IPS-NIHi7 (cell line): ENCODE data around the gene SCGB1D1.
"Not testable (repeated sequence)": the region's sequence is repeated elsewhere in the genome, so short reads cannot be mapped to it uniquely, and the experiment has no call there.

ENCODE experiments used
- DNase-seq: peaks from one replicate; pipeline ENCODE4 v3.0.0; 2012; ENCODE audit warnings: mixed read lengths; ENCODE audit errors: extremely low spot score

Gene SCGB1D1

GRCh38 chr11:62166371-62166770 lies 23.6 kb upstream of the SCGB1D1 start:
- DNase-seq, result peak; percentile 5

DNA sequence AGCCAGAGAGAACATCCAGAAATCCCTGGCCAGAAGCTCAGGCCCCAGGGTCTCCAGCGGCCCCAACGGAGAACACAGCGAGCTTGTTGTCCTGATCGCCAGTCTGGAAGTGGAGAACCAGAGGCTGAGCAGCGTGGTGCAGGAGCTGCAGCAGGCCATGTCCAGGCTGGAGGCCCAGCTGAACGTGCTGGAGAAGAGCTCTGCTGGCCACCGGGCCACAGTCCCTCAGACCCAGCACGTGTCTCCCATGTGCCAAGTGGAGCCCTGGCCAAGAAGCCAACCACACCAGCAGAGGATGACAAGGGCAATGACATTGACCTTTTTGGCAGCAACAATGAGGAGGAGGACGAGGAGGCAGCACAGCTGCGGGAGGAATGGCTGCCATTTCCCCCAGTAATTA lies 20.6 kb upstream of the SCGB1D1 start:
- peak; percentile 1 for DNase-seq

DNA sequence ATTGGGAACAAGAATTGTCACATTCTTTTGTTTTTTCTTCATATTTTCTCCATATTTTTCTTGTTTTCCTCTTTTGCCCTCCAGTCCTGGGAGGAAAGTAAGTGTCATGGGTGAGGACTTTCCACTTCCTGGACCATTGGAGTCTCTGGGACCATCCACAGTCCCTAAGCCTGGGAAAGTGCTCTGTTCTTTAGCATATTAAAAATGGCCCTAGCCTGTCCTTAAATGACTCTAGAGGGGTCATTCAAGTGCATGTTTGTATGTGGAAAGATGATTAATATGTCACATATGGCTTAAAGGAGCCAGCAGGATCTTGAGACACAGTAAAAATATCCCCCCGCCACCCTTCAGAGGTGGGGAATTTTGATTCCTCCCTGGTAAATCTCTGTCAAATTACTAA lies 20.1 kb upstream of the SCGB1D1 start:
- DNase-seq, result peak; percentile 1

- DNase-seq, result peak; percentile 77
These were observed 18.7 kb upstream of the SCGB1D1 start for GRCh38 chr11:62171261-62171723.

- DNase-seq, result no peak
These were observed 17.7 kb upstream of the SCGB1D1 start for GRCh38 chr11:62172294-62172693.

GRCh38 chr11:62176766-62177165 lies 13.2 kb upstream of the SCGB1D1 start:
- no peak for DNase-seq

DNA sequence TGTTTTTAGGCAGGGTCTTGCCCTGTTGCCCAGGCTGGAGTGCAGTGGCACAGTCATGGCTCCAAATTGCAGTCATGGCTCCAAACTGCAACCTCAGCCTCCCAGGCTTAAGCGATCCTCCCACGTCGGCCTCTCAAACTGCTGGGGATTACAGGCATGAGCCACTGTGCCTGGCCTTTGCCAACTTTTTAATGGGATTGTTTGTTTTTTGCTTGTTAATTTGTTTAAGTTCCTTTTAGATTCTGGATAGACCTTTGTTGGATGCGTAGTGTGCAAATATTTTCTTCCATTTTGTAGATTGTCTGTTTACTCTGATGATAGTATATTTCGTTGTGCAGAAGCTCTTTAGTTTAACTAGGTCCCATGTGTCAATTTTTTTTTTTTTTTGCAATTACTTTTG lies 10.0 kb upstream of the SCGB1D1 start:
- no peak for DNase-seq

- DNase-seq, result no peak
These were observed 8.9 kb upstream of the SCGB1D1 start for GRCh38 chr11:62181097-62181496.

GRCh38 chr11:62182147-62182891 lies 7.7 kb upstream of the SCGB1D1 start:
- no peak for DNase-seq

- DNase-seq, result no peak
These were observed 3.8 kb upstream of the SCGB1D1 start for GRCh38 chr11:62186195-62186594.

DNA sequence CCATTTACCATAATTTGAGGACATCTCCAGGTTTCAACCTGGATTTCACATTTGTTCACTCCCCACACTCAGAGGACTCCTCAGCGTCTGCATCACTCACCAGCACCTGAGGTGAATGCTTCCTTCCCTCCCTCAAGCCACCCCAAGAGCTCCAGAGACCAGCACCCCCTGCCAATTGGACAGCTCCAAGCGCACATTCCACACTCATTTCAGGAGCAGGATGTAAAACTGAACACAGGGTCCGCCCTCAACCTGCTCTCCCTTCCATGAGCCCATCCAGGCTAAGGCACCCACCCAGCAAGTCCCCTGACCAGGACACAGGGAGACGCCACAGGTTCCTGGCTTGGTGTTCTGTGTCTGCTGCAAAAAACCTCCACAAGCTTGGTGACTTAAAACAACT lies 3.9 kb downstream of the SCGB1D1 start:
- DNase-seq, result peak; percentile 57

- not testable (repeated sequence) for DNase-seq
These were observed 5.0 kb downstream of the SCGB1D1 start for GRCh38 chr11:62195010-62195409.

DNA sequence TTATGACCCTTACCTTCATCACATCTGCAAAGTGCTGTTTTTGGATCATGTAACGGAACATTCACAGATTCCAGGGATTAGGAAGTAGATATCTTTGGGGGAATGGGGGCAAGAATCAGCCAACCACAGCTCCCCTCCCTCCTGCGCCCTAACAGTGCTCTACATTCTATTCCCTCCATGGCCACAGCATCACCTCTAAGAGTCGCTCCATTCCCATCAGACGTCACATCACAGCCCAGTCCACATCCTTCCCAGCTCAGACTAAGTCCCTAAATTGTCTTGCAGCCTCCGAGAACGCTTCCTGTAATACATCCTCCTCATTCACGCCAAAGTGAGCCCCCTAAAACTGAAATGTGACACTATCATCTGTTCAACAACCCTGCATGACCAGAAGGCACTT lies 5.9 kb downstream of the SCGB1D1 start:
- peak; percentile 18 for DNase-seq

DNA sequence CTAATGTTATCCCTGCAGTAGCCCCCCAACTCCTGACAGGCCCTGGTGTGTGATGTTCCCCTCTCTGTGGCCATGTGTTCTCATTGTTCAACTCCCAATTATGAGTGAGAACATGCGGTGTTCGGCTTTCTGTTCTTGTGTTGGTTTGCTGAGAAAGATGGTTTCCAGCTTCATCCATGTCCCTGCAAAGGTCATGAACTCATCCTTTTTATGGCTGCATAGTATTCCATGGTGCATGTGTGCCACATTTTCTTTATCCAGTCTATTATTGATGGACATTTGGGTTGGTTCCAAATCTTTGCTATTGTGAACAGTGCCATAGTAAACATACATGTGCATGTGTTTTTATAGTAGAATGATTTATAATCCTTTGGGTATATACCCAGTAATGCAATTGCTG lies 7.4 kb downstream of the SCGB1D1 start:
- not testable (repeated sequence) for DNase-seq

DNA sequence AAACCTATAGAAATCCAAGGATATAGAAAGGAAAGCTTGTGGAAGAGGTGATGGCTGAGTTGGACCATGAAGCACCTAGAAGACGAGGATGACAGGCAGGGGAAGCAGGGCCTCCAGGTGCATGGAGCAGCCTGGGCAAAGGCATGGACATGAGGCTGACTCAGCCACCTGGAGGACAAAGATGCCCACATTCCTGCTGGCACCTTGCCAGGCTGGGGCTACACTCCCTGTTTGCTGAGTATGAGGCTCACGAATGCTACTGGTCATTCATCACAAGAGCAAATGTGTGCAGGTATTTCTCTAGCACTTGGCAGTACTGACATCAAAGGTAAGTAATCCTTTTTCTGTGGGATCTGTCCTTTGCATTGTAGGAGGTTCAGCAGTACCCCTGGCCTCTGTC lies 11.4 kb downstream of the SCGB1D1 start:
- no peak for DNase-seq

DNA sequence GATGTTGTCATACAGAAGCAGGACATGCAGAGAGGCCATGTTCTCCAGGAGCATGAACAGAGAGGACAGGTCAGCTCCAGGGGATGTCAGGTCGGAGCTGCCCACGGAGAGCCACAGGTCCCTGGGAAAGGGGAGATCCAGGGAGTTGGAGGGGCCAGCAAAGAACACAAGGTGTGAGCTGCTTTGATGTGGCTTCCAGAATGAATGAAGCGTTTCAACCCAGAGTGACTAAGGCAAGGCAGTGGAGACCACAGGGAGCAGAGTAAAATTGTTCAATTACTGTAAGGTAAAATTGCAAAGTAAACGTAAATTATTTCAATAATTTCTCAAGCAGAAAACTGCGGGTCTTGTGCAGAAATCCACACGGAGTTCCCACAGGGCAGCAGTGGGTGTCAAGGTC lies 12.9 kb downstream of the SCGB1D1 start:
- no peak for DNase-seq

DNA sequence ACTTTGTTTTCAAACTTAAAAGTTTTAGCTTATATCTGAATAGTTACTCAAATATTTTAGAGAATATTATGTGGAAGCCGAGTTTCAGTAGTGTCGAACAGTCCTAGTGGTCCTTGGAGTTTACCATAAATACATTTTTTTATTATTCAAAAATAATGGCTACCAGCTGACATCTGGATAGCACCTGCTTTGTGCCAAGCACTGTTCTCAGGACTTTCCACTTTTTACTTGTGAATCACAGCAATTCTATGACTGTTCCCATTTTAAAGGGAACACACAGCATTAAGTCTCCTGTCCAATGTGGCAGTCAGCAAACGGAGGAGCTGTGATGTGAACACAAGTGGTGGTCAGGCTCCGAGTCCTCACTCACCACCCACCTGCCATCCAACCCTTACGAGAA lies 14.4 kb downstream of the SCGB1D1 start:
- DNase-seq, result no peak

GRCh38 chr11:62205441-62205840 lies 15.4 kb downstream of the SCGB1D1 start:
- no peak for DNase-seq

DNA sequence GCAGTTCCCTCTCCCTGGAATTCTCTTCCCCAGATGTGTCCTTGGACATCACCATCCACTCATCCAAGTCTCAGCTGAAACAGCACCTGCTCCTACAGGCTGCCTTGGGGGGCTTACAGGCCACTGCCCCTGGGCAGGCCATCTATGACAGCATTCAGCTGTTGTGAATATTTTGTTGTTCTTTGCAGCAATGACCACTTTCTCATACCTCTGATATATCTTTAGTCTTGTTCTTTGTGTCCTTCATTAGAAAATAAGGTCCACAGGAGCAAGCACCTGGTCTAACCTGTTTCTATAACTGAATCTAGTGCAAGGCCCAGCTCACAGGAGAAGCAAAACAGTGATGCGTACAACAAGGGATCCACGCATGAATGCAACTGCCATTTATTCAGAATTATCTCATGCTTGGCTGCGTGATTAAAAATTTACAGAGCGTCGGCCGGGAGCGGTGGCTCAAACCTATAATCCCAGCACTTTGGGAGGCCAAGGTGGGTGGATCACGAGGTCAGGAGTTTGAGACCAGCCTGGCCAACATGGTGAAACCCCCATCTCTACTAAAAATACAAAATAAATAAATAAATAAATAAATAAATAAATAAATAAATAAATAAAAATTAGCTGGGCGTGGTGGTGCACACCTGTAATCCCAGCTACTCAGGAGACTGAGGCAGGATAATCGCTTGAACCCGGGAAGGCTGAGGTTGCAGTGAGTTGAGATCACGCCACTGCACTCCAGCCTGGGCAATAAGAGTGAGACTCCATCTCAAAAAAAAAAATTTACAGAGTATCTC lies 16.5 kb downstream of the SCGB1D1 start:
- DNase-seq, result not testable (repeated sequence)

DNA sequence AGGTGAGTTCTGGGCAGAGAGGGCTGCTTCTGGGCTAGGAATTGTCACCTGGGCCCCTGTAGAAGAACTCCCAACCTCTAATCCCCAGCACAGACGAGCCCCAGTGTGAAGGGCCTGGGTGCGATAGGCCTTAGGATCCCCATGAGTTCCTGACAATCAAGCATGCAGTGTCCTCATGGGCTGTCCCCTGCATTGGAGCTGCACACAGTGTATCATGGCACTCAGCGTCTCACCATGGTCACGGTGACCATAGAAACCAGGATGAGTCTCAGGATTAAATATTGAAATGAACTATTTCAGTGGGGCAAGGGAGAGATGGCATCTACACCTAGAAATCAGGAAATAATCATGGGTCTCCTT lies 18.7 kb downstream of the SCGB1D1 start:
- no peak for DNase-seq

- DNase-seq, result peak; percentile 48
These were observed 27.3 kb downstream of the SCGB1D1 start for GRCh38 chr11:62217191-62217748.

GRCh38 chr11:62221498-62221897 lies 31.5 kb downstream of the SCGB1D1 start:
- DNase-seq, result no peak

GRCh38 chr11:62223095-62223494 lies 33.1 kb downstream of the SCGB1D1 start:
- no peak for DNase-seq
